OCI-LY1 (cell line): ENCODE data around the gene HEPACAM.

ENCODE experiments used
- CTCF ChIP-seq: fragments of 200-600 bp; sonication (generic), shearing (Covaris generic); IDR thresholded peaks from 2 replicates; pipeline ENCODE4 v1.5.1; 2017; ENCODE audit warnings: mild to moderate bottlenecking, antibody characterized with exemption, low read length, moderate library complexity, mixed read lengths
- EZH2 ChIP-seq: fragments of 200-600 bp; sonication (generic), shearing (Covaris generic); IDR thresholded peaks from 2 replicates; pipeline ENCODE4 v1.8.0; 2017; ENCODE audit warnings: borderline replicate concordance, mixed run types, mild to moderate bottlenecking, antibody characterized with exemption, low read length, moderate library complexity, mixed read lengths

GRCh38 chr11:124869856-124870387 is 65.9 kb downstream of the HEPACAM start:
- TF ChIP-seq CTCF: no peak
- TF ChIP-seq EZH2: no peak
